ENCODE data around the gene MTFMT. TPM values are rescaled to one million over a fixed set of nuclear protein-coding genes. Genes with fewer than 3 reads are reported as not detected.

Gene MTFMT
- total and polyA plus RNA-seq, 2 of the 13 experiments (the other 11 are each of a cell fraction or from before 2014, with no cell fraction given), result 9.9 to 23.2 TPM

DNA sequence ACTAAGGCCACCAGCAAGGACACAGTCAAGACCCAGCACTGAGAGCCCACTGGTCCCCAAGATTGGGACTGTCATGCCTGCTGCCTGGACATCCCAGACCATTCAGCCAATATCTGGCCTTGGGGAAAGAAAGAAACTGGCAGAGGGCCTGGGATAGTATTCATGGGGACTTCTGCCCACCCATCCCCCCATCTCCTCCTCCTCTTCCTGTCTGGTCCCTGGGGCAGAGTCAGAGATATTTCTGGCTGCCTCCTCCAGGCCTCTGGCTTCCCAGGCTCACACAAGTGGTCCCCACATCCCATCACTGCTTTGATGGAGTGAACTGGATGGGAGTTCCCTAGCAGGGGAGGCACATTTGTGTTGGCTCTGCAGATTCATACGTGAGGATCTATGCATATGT, 42.6 kb upstream of the MTFMT start (continued):
- no peak for TF ChIP-seq SNRNP70 (IDR thresholded peaks at IDR 0.05; ENCODE audit: low read depth, low read length)

- no peak for FAIRE-seq
- Histone ChIP-seq H3K9ac (ENCODE audit: insufficient read depth, low read depth, low read length) (no peak overlapping the region), H3K9me3 (ENCODE audit: low read length) (no peaks in the 10 kb centered on the region), H3K36me3 (replicated peaks in 1 of 2; ENCODE audit: control insufficient read depth in 1 of 2, insufficient read depth in 2 of 2, low read length in 2 of 2) (no peaks in the 10 kb centered on the region), H3K4me1 (ENCODE audit: insufficient read depth, low read length) (peaks cover 6% of the 10 kb centered on the region; the same call in 1 of the 2 replicates), H2AFZ (ENCODE audit: low read length) (no peak overlapping the region), H3K27ac (ENCODE audit: extremely low read length, insufficient read depth, low read length) (no peak overlapping the region), H3K4me3 (replicated peaks in 1 of 3; ENCODE audit: insufficient read depth in 1 of 3, low read depth in 2 of 3, low read length in 3 of 3) (no peak overlapping the region), H3K79me2 (ENCODE audit: insufficient read depth, low read length) (no peaks in the 10 kb centered on the region), H3K27me3 (ENCODE audit: control insufficient read depth in 1 of 2, insufficient read depth in 2 of 2, low read length in 2 of 2) (peaks cover 1 to 7% of the 10 kb centered on the region in 2 experiments; a peak in 3 of 5 replicates), H4K20me1 (ENCODE audit: insufficient read depth, low read length) (no peaks in the 10 kb centered on the region), H3K4me2 (ENCODE audit: low read depth, low read length) (no peak overlapping the region)
- no peak for TF ChIP-seq TOPORS (CRISPR knock-in tag; IDR thresholded peaks at IDR 0.05)
- TF ChIP-seq PPARG (CRISPR knock-in tag; conservative IDR thresholded peaks at IDR 0.05), result no peak
- TF ChIP-seq HCFC1 (IDR thresholded peaks at IDR 0.05; ENCODE audit: low read depth, low read length), result no peak
- no peak for TF ChIP-seq PCBP2 (optimal IDR thresholded peaks at IDR 0.05; ENCODE audit: low read depth, low read length, poor library complexity, severe bottlenecking)
- no peak for TF ChIP-seq CSRNP2 (CRISPR knock-in tag; conservative IDR thresholded peaks at IDR 0.05; ENCODE audit: low read depth)
- TF ChIP-seq IKZF4 (CRISPR knock-in tag; IDR thresholded peaks at IDR 0.05; ENCODE audit: borderline replicate concordance, low read depth, not compliant biosample characterization), result no peak
- ATAC-seq, result no peak
- DNase-seq (ENCODE audit: low spot score), result no peak
- ChIA-PET POLR2A (no interaction called here), CTCF (ENCODE audit: low intra/inter-chr PET ratio, low total read pairs) (no interaction called here)
- BruUV-seq (replicated peaks), result no TSS peak
- in situ Hi-C loops (cut with HindIII; ENCODE audit: extremely low pct_ligation_motif_present, low pct_unique_long_range_greater_than_20kb) (no loop called here), intact Hi-C loops (cut with micrococcal nuclease; ENCODE audit: unreplicated experiment) (no loop called here)
- WGBS (ENCODE audit: low lambda C conversion rate), result no CpG with 5 or more reads among the region's 5 CpGs
Observed at GRCh38 chr15:65071381-65071811, 42.0 kb upstream of the MTFMT start.
